Measurements from ENCODE around the gene SVEP1. TPM values are rescaled to one million over a fixed set of nuclear protein-coding genes. Genes with fewer than 3 reads are reported as not detected.

SVEP1 gene
- total RNA-seq, 2 donors from 2014 or later, result 0.44 to 0.46 TPM

DNA sequence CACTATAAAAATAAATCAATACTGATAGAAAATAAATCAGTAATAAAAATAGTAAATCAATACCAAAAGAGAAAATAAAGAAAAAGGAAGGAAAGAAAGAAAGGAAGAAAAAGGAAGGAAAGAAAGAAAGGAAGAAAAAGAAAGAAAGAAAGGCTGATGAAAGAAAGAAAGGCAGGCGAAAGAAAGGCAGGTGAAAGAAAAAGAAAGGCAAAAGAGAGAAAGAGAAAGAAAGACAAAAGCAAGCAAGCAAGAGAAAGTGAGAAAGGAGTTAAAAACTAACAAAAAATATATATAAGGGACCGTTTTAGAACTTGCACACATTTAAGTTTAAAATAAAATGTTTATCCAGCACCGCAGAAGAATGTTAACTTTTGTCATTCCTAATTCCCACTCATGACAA is 116.0 kb downstream of the SVEP1 start:
- 92 to 100% methylated on average over 1 to 3 of the region's 3 CpGs for WGBS, 2 experiments (ENCODE audit: insufficient coverage in 1 of 2, insufficient read length in 1 of 2)
- Histone ChIP-seq H3K9ac (ENCODE audit: extremely low read depth, low read length, poor library complexity, severe bottlenecking) (no peak overlapping the region), H3K4me1 (ENCODE audit: control insufficient read depth, insufficient read depth, low read length) (no peaks in the 10 kb centered on the region), H3K36me3 (ENCODE audit: control insufficient read depth, insufficient read depth, low read length) (no peaks in the 10 kb centered on the region), H3K9me3 (ENCODE audit: control insufficient read depth, low read length) (no peaks in the 10 kb centered on the region), H3K27me3 (ENCODE audit: control insufficient read depth, insufficient read depth, low read length, poor library complexity, severe bottlenecking) (no peaks in the 10 kb centered on the region), H3K4me3 (ENCODE audit: low read length) (no peak overlapping the region), H3K27ac (ENCODE audit: low read depth, low read length) (no peak overlapping the region)
- Mint-ChIP-seq H3K27me3 (ENCODE audit: insufficient read depth) (no peaks in the 10 kb centered on the region), H3K36me3 (ENCODE audit: low read depth) (no peaks in the 10 kb centered on the region), H3K9me3 (no peaks in the 10 kb centered on the region), H3K4me1 (peaks cover 21% of the 10 kb centered on the region), H3K4me3 (no peak overlapping the region), H3K27ac (no peak overlapping the region)
- no peak for DNase-seq
- TF ChIP-seq, protein P1, sequence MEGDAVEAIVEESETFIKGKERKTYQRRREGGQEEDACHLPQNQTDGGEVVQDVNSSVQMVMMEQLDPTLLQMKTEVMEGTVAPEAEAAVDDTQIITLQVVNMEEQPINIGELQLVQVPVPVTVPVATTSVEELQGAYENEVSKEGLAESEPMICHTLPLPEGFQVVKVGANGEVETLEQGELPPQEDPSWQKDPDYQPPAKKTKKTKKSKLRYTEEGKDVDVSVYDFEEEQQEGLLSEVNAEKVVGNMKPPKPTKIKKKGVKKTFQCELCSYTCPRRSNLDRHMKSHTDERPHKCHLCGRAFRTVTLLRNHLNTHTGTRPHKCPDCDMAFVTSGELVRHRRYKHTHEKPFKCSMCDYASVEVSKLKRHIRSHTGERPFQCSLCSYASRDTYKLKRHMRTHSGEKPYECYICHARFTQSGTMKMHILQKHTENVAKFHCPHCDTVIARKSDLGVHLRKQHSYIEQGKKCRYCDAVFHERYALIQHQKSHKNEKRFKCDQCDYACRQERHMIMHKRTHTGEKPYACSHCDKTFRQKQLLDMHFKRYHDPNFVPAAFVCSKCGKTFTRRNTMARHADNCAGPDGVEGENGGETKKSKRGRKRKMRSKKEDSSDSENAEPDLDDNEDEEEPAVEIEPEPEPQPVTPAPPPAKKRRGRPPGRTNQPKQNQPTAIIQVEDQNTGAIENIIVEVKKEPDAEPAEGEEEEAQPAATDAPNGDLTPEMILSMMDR (conservative IDR thresholded peaks at IDR 0.05), result no peak

DNA sequence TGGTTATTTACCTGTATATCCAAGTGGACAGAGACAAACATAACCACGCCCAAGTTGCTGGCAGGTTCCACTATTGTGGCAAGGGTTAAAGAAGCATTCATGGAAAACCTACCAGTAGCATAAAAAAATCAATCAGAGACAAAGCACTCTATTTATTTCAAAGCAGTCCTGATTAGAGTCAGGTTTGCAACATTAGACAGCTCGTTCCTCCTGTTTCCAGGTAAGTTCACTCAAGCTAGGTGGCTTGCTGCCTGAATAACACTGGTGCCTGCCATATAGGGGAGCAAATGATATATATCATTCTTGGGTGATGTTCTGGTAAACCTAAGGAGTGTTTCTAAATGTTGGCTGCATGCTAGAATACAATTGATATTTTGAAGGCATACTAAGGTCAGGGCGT is 122.3 kb downstream of the SVEP1 start:
- TF ChIP-seq, protein P1 (conservative IDR thresholded peaks at IDR 0.05), result no peak

DNA sequence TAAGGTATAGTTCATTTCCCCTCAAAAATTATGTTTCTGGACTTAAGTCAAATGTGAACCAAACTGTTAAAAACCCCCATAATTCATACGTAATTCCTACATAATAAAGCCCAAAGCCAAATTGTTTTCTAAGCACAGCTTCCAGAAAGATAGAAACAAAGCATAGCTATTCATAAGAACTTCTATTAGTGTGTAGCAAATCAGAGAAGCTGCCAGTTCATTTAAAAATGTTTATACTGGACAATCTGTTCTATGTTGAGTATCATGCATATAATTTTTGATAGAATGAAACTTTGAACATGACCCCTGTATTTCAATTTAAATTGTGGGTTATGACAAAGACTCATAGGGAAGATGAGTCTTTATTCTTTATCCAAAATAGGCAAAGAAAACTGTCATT is 122.9 kb downstream of the SVEP1 start:
- no peaks in the 10 kb centered on the region for H3K36me3 Mint-ChIP-seq (ENCODE audit: low read depth)
- TF ChIP-seq, protein P1 (conservative IDR thresholded peaks at IDR 0.05), result no peak
- H3K27ac Mint-ChIP-seq, result no peak overlapping the region
- no peaks in the 10 kb centered on the region for H3K9me3 Mint-ChIP-seq
- no peak overlapping the region for H3K27ac ChIP-seq (ENCODE audit: low read depth, low read length)
- H3K9ac ChIP-seq (ENCODE audit: extremely low read depth, low read length, poor library complexity, severe bottlenecking), result no peak overlapping the region
- H3K9me3 ChIP-seq (ENCODE audit: control insufficient read depth, low read length), result no peaks in the 10 kb centered on the region
- H3K4me3 Mint-ChIP-seq, result no peak overlapping the region
- H3K4me1 ChIP-seq (ENCODE audit: control insufficient read depth, insufficient read depth, low read length), result no peaks in the 10 kb centered on the region
- no peaks in the 10 kb centered on the region for H3K4me1 Mint-ChIP-seq
- no peak overlapping the region for H3K4me3 ChIP-seq (ENCODE audit: low read length)
- 0% methylated on average over 1 of the region's 1 CpG; no CpG with 5 or more reads in 1 of the 2 experiments for WGBS, 2 experiments (ENCODE audit: insufficient coverage in 1 of 2, insufficient read length in 1 of 2)
- no peaks in the 10 kb centered on the region for H3K27me3 Mint-ChIP-seq (ENCODE audit: insufficient read depth)
- H3K27me3 ChIP-seq (ENCODE audit: control insufficient read depth, insufficient read depth, low read length, poor library complexity, severe bottlenecking), result no peaks in the 10 kb centered on the region
- no peak for DNase-seq
- H3K36me3 ChIP-seq (ENCODE audit: control insufficient read depth, insufficient read depth, low read length), result no peaks in the 10 kb centered on the region

More for the DNA sequence above, 122.3 kb downstream of the SVEP1 start:
- H3K4me3 ChIP-seq (ENCODE audit: low read length), result no peak overlapping the region
- H3K27ac ChIP-seq (ENCODE audit: low read depth, low read length), result no peak overlapping the region
- no peak overlapping the region for H3K9ac ChIP-seq (ENCODE audit: extremely low read depth, low read length, poor library complexity, severe bottlenecking)
- Mint-ChIP-seq H3K4me3 (no peak overlapping the region), H3K27me3 (ENCODE audit: insufficient read depth) (no peaks in the 10 kb centered on the region), H3K27ac (no peak overlapping the region), H3K4me1 (no peaks in the 10 kb centered on the region), H3K9me3 (no peaks in the 10 kb centered on the region), H3K36me3 (ENCODE audit: low read depth) (no peaks in the 10 kb centered on the region)
- H3K9me3 ChIP-seq (ENCODE audit: control insufficient read depth, low read length), result no peaks in the 10 kb centered on the region
- H3K4me1 ChIP-seq (ENCODE audit: control insufficient read depth, insufficient read depth, low read length), result no peaks in the 10 kb centered on the region
- no peak for DNase-seq
- 57 to 74% methylated on average over 2 to 3 of the region's 3 CpGs for WGBS, 2 experiments (ENCODE audit: insufficient coverage in 1 of 2, insufficient read length in 1 of 2)
- no peaks in the 10 kb centered on the region for H3K27me3 ChIP-seq (ENCODE audit: control insufficient read depth, insufficient read depth, low read length, poor library complexity, severe bottlenecking)
- H3K36me3 ChIP-seq (ENCODE audit: control insufficient read depth, insufficient read depth, low read length), result no peaks in the 10 kb centered on the region
